Dendritic cell treated with granulocyte-macrophage colony-stimulating factor and Interleukin-4, amounts not matched to agents 40 ng/mL and 50 ng/mL, for 4 days (primary cell): ENCODE results near the gene ARHGEF1.
"Not testable (repeated sequence)": the region's sequence is repeated elsewhere in the genome, so short reads cannot be mapped to it uniquely, and the experiment has no call there.

Experiments
- H3K27ac Mint-ChIP-seq: one replicate; pipeline ENCODE4 v1.8.0; 2022; ENCODE audit warnings: mild to moderate bottlenecking, mixed read lengths
- H3K27me3 Mint-ChIP-seq: one replicate; pipeline ENCODE4 v1.8.0; 2022; ENCODE audit warnings: mild to moderate bottlenecking, mixed read lengths
- H3K36me3 Mint-ChIP-seq: one replicate; pipeline ENCODE4 v1.8.0; 2022; ENCODE audit warnings: low read depth, mixed read lengths
- H3K4me1 Mint-ChIP-seq: one replicate; pipeline ENCODE4 v1.8.0; 2022; ENCODE audit warnings: low read depth, mixed read lengths
- H3K4me3 Mint-ChIP-seq: one replicate; pipeline ENCODE4 v1.8.0; 2022; ENCODE audit warnings: mild to moderate bottlenecking, moderate library complexity, mixed read lengths
- H3K9me3 Mint-ChIP-seq: one replicate; pipeline ENCODE4 v1.8.0; 2022; ENCODE audit warnings: mixed read lengths
- intact Hi-C: fragments of 100-400 bp; cut with micrococcal nuclease; formaldehyde crosslinking; loops from one replicate; pipeline ENCODE4 v1.15.0; 2022

The ARHGEF1 gene

GRCh38 chr19:41937525-41938468 lies 54.8 kb downstream of the ARHGEF1 start:
- H3K9me3 Mint-ChIP-seq = no peaks in the 10 kb centered on the region
- H3K36me3 Mint-ChIP-seq = no peaks in the 10 kb centered on the region
- H3K27ac Mint-ChIP-seq = no peak overlapping the region
- H3K4me1 Mint-ChIP-seq = peaks cover 32% of the 10 kb centered on the region
- peaks cover 76% of the 10 kb centered on the region for H3K27me3 Mint-ChIP-seq
- H3K4me3 Mint-ChIP-seq = no peak overlapping the region
- intact Hi-C loops = no loop called here

DNA sequence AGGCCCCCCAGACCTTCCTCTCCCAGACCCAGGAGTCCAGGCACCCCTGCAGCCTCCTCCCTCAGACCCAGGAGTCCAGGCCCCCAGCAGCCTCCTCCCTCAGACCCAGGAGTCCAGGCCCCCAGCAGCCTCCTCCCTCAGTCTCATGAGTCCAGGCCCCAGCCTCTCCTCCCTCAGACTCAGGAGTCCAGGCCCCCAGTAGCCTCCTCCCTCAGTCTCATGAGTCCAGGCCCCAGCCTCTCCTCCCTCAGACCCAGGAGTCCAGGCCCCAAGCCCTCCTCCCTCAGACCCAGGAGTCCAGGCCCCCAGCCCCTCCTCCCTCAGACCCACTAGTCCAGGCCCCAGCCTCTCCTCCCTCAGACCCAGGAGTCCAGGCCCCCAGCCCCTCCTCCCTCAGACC lies 56.2 kb downstream of the ARHGEF1 start:
- H3K4me3 Mint-ChIP-seq, H3K36me3 Mint-ChIP-seq, intact Hi-C loops, H3K9me3 Mint-ChIP-seq, H3K27ac Mint-ChIP-seq: not testable (repeated sequence)
- Mint-ChIP-seq H3K27me3 (peaks cover 69% of the 10 kb centered on the region), H3K4me1 (peaks cover 22% of the 10 kb centered on the region)

- intact Hi-C loops = no loop called here
- no peaks in the 10 kb centered on the region for H3K36me3 Mint-ChIP-seq
- H3K4me1 Mint-ChIP-seq = peaks cover 20% of the 10 kb centered on the region
- peak overlapping the region; percentile 35 for H3K27ac Mint-ChIP-seq
- no peaks in the 10 kb centered on the region for H3K9me3 Mint-ChIP-seq
- peak overlapping the region; percentile 75 for H3K4me3 Mint-ChIP-seq
- H3K27me3 Mint-ChIP-seq = peaks cover 62% of the 10 kb centered on the region
Observed at GRCh38 chr19:41939861-41940730, 57.1 kb downstream of the ARHGEF1 start.

DNA sequence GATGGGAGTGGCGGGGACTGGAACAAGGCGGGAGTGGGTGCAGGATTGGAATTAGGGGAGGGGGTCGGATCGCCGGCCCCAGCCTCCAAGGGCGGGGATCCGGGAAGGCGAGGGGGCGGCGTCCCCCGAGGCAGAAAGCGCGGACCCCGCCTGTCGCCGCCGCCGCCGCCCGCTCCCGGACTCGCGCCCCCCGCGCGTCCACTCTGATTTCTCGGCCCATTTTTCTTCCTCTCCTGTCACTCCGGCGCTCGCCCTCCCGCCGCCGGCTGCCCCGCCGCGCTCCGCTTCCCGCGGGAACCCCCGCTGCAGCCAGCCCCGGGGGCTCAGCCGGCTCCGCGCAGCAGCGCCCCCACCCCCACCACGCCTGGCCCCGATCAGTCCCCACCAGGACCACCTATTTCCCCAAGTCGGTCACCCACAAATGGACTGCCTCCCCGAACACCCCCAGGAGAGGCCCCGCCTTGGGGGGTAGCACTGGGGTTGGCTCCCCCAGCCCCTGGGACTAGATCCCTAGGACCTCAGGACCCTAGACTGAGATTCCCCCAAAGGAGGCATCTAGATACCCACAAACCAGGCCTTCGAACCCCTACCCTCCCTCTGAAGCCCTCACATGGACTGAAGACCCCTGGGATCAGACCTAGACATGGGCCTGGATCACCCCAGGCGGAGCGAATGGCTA lies 57.9 kb downstream of the ARHGEF1 start:
- Mint-ChIP-seq H3K9me3 (no peaks in the 10 kb centered on the region), H3K27me3 (peaks cover 57% of the 10 kb centered on the region), H3K4me1 (peaks cover 24% of the 10 kb centered on the region), H3K4me3 (peak overlapping the region; percentile 75), H3K27ac (peak overlapping the region; percentile 35), H3K36me3 (no peaks in the 10 kb centered on the region)
- intact Hi-C loops = no loop called here

GRCh38 chr19:41941410-41942202 lies 58.6 kb downstream of the ARHGEF1 start:
- H3K4me3 Mint-ChIP-seq = peak overlapping the region; percentile 27
- intact Hi-C loops = no loop called here
- no peaks in the 10 kb centered on the region for H3K36me3 Mint-ChIP-seq
- no peak overlapping the region for H3K27ac Mint-ChIP-seq
- H3K9me3 Mint-ChIP-seq = no peaks in the 10 kb centered on the region
- H3K4me1 Mint-ChIP-seq = peaks cover 24% of the 10 kb centered on the region
- peaks cover 51% of the 10 kb centered on the region for H3K27me3 Mint-ChIP-seq

- Mint-ChIP-seq H3K27me3 (peaks cover 34% of the 10 kb centered on the region), H3K27ac (no peak overlapping the region), H3K9me3 (no peaks in the 10 kb centered on the region), H3K4me1 (peaks cover 19% of the 10 kb centered on the region), H3K4me3 (no peak overlapping the region), H3K36me3 (no peaks in the 10 kb centered on the region)
- intact Hi-C loops = no loop called here
Observed at GRCh38 chr19:41944336-41944735, 61.4 kb downstream of the ARHGEF1 start.

DNA sequence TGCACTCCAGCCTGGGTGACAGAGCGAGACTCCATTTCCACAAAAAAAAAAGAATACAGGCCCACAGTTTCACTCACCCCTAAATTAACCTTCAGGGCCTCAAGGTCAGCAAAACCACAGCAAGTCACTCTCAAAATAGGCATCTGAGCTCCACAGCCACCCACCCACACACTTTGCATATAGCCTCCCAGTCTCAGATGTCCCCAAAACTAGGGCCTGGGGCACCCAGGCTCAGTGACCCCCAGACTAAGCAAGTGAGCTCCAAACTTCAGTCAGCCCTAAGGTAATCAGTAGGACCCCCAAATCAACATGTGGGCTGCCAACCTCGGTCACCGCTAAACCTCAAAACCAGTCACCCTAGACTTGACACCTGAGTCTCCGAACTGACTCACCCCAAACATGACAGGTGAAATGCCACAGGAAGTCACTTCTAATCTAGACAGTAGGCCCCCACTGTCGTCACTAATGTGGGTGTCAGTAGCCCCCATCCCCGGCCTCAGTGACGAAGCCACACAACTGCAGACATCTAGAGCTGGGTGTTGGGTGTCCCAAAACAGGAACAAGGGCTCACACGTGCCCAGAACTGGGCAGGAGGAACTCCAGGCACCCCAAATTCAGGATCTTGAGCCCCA lies 62.3 kb downstream of the ARHGEF1 start:
- H3K9me3 Mint-ChIP-seq = no peaks in the 10 kb centered on the region
- H3K4me1 Mint-ChIP-seq = peaks cover 14% of the 10 kb centered on the region
- H3K27me3 Mint-ChIP-seq = peaks cover 28% of the 10 kb centered on the region
- H3K4me3 Mint-ChIP-seq = no peak overlapping the region
- H3K36me3 Mint-ChIP-seq = no peaks in the 10 kb centered on the region
- intact Hi-C loops = no loop called here
- H3K27ac Mint-ChIP-seq = no peak overlapping the region

DNA sequence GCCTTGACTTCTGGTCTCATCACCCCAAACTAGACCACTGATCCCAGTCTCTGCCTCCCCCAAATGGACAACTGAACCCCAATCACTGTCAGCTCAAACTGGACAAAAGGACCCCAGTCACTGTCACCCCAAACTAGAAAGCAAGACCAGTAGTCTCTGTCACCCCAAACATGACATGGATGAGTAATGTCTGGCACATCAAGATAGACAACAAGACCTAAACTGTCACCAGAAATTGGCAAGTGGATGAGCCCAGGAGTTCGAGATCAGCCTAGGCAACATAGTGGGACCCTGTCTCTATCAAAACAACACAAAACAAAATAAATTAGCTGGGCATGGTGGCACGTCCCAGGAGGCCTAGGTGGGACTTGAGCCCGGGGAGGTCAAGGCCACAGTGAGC lies 64.1 kb downstream of the ARHGEF1 start:
- no peaks in the 10 kb centered on the region for H3K9me3 Mint-ChIP-seq
- no peaks in the 10 kb centered on the region for H3K36me3 Mint-ChIP-seq
- H3K4me3 Mint-ChIP-seq = no peak overlapping the region
- H3K4me1 Mint-ChIP-seq = peaks cover 14% of the 10 kb centered on the region
- peaks cover 12% of the 10 kb centered on the region for H3K27me3 Mint-ChIP-seq
- intact Hi-C loops = no loop called here
- no peak overlapping the region for H3K27ac Mint-ChIP-seq

DNA sequence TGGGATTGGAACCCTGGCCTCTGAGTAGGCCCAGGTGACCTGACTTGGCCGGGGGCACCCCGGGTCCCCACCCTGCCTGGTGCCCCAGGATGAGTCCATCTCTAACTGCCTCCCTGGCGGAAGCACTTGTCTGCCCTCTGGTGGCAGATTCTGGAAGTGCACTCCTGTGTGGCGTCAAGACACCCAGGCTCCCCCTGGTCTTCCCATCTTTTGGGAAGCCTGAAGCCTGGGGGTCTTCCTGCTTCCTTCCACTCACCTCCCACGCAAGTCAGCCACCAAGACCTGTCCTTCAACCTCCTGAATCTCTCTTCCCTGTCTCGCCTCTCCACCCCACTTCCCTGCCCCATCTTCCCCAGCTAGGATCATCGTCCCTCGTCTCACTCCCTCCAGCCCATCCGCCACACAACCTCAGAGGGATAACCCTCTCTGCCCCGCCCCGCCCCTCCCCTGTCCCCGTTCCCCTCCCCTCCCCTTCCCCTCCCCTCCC lies 68.7 kb downstream of the ARHGEF1 start:
- peaks cover 20% of the 10 kb centered on the region for H3K36me3 Mint-ChIP-seq
- H3K27me3 Mint-ChIP-seq = peaks cover 2% of the 10 kb centered on the region
- peaks cover 5% of the 10 kb centered on the region for H3K4me1 Mint-ChIP-seq
- intact Hi-C loops = no loop called here
- no peak overlapping the region for H3K4me3 Mint-ChIP-seq
- no peaks in the 10 kb centered on the region for H3K9me3 Mint-ChIP-seq
- no peak overlapping the region for H3K27ac Mint-ChIP-seq

DNA sequence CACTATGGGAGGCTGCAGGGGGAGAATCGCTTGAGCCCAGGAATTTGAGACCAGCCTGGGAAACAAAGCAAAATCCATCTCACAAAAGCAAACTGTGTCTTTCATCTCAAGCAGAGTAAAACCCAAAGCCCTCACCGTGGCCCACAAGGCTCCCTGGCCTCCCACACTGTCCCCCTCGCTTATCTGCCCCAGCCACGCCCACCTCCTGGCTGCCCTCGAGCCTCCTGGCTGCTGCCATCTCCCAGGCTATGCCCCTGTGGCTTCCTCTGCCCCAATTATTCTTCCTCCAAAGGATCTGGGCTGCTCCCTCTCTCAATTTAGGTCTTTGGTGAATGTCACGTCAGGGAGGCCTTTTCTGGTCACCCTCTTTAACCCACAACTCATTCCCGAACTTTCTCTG lies 72.5 kb downstream of the ARHGEF1 start:
- intact Hi-C loops = loop anchor here (5.0 kb wide), 2 partner anchors 83 to 98 kb away; no protein-coding TSS in a partner anchor
- Mint-ChIP-seq H3K4me1 (peaks cover 30% of the 10 kb centered on the region), H3K4me3 (no peak overlapping the region), H3K27me3 (no peaks in the 10 kb centered on the region), H3K27ac (no peak overlapping the region), H3K9me3 (no peaks in the 10 kb centered on the region), H3K36me3 (peaks cover 26% of the 10 kb centered on the region)

- intact Hi-C loops = loop anchor here (5.0 kb wide), 2 partner anchors 84 to 99 kb away; no protein-coding TSS in a partner anchor
- H3K27me3 Mint-ChIP-seq = no peaks in the 10 kb centered on the region
- H3K27ac Mint-ChIP-seq = no peak overlapping the region
Observed at GRCh38 chr19:41956621-41957020, 73.6 kb downstream of the ARHGEF1 start.

More at GRCh38 chr19:41956621-41957020, 73.6 kb downstream of the ARHGEF1 start:
- Mint-ChIP-seq H3K4me3 (no peak overlapping the region), H3K4me1 (peaks cover 34% of the 10 kb centered on the region), H3K9me3 (no peaks in the 10 kb centered on the region), H3K36me3 (peaks cover 26% of the 10 kb centered on the region)
